Keratinocyte (primary cell): Measurements from ENCODE around the gene PAPPA2. TPM values are rescaled to one million over a fixed set of nuclear protein-coding genes. Genes with fewer than 3 reads are reported as not detected.

Experiments
- DNase-seq: peaks from one replicate; pipeline ENCODE4 v3.0.0-alpha.2; 2011; ENCODE audit warnings: low read depth, missing footprints, low spot score
- FAIRE-seq: peaks from 2 replicates; lab custom pipeline; 2011; peaks lifted over from hg19 to GRCh38; lab: Jason Lieb, UNC
- H2AFZ ChIP-seq: 2 replicates; pipeline ENCODE4 v1.6.0; 2012; ENCODE audit warnings: low read length, control low read depth, inconsistent platforms; ENCODE audit not compliant: control insufficient read depth
- H3K27ac ChIP-seq: 2 replicates; pipeline ENCODE4 v1.5.1; 2011; ENCODE audit warnings: low read length; ENCODE audit not compliant: control insufficient read depth, insufficient read depth
- H3K27me3 ChIP-seq: 3 replicates; pipeline ENCODE4 v1.6.0; 2011; ENCODE audit warnings: low read length; ENCODE audit not compliant: control insufficient read depth, insufficient read depth; ENCODE audit errors: extremely low read depth
- H3K36me3 ChIP-seq, 2 experiments: 2 replicates in 1 of 2; 3 replicates in 1 of 2; pipeline ENCODE4 v1.5.1; 2011; ENCODE audit warnings: low read length in 2 of 2, mild to moderate bottlenecking in 1 of 2; ENCODE audit not compliant: control insufficient read depth in 2 of 2, insufficient read depth in 2 of 2; ENCODE audit errors: extremely low read depth in 1 of 2
- H3K4me1 ChIP-seq: 3 replicates; pipeline ENCODE4 v1.5.1; 2011; ENCODE audit warnings: low read length; ENCODE audit not compliant: control insufficient read depth, insufficient read depth; ENCODE audit errors: extremely low read depth
- H3K4me2 ChIP-seq: 3 replicates; pipeline ENCODE4 v1.6.0; 2011; ENCODE audit warnings: low read depth, low read length; ENCODE audit not compliant: control insufficient read depth, insufficient read depth; ENCODE audit errors: extremely low read depth
- H3K4me3 ChIP-seq, 3 experiments: fragments of 200-600 bp in 1 of 3; sonication (generic) in 1 of 3; 2 replicates in 2 of 3; 3 replicates in 1 of 3; pipeline ENCODE4 v1.5.1; 2011 to 2016; ENCODE audit warnings: low read length in 3 of 3, mild to moderate bottlenecking in 3 of 3, control low read depth in 2 of 3, inconsistent platforms in 1 of 3, low read depth in 1 of 3, mixed read lengths in 1 of 3, mixed run types in 1 of 3, moderate library complexity in 1 of 3; ENCODE audit not compliant: control insufficient read depth in 2 of 3, insufficient read depth in 2 of 3; ENCODE audit errors: extremely low read depth in 1 of 3
- H3K79me2 ChIP-seq: 2 replicates; pipeline ENCODE4 v1.6.0; 2012; ENCODE audit warnings: low read length; ENCODE audit not compliant: control insufficient read depth, insufficient read depth
- H3K9ac ChIP-seq: 3 replicates; pipeline ENCODE4 v1.6.0; 2011; ENCODE audit warnings: low read length; ENCODE audit not compliant: control insufficient read depth, insufficient read depth; ENCODE audit errors: extremely low read depth
- H3K9me1 ChIP-seq: 3 replicates; pipeline ENCODE4 v1.6.0; 2011; ENCODE audit warnings: low read length; ENCODE audit not compliant: control insufficient read depth, insufficient read depth; ENCODE audit errors: extremely low read depth
- H3K9me3 ChIP-seq: 2 replicates; pipeline ENCODE4 v1.5.1; 2012; ENCODE audit warnings: low read depth, low read length; ENCODE audit not compliant: control insufficient read depth
- H4K20me1 ChIP-seq: 3 replicates; pipeline ENCODE4 v1.6.0; 2011; ENCODE audit warnings: low read length; ENCODE audit not compliant: control insufficient read depth, insufficient read depth; ENCODE audit errors: extremely low read depth
- EZH2 ChIP-seq: IDR thresholded peaks from one replicate; pipeline ENCODE4 v1.6.1; 2012; ENCODE audit warnings: inconsistent platforms, mild to moderate bottlenecking, low read length, moderate library complexity
- dilution Hi-C: fragments of 300-500 bp; cut with MboI; formaldehyde crosslinking; loops from one replicate; pipeline ENCODE4 v1.7.0; 2020; ENCODE audit warnings: low sequenced_read_pairs; ENCODE audit not compliant: extremely low pct_ligation_motif_present
- polyA plus RNA-seq, 5 experiments: library from polyadenylated mRNA; depleted of rRNA in 3 of 5; stranded (reverse) in 3 of 5; stranded (forward) in 1 of 5; unstranded in 1 of 5; fragments of >200 nt; gene quantifications; 1 replicate in 1 of 5; 2 replicates in 3 of 5; 3 replicates in 1 of 5; pipeline versions ENCODE4 v1.2.1 to v1.2.3, GENCODE V29; 2011 to 2012; ENCODE audit warnings: missing spikeins in 2 of 5, low read depth in 1 of 5, low replicate concordance in 1 of 5
- TF ChIP-seq, protein P1 (sequence below), 3 experiments: IDR thresholded peaks in 1 of 3; conservative IDR thresholded peaks in 1 of 3; optimal IDR thresholded peaks in 1 of 3; 2 replicates in 2 of 3; 3 replicates in 1 of 3; pipeline versions ENCODE3 to v1.5.1; 2011; ENCODE audit warnings: low read length in 3 of 3, mild to moderate bottlenecking in 3 of 3, moderate library complexity in 2 of 3, control low read depth in 1 of 3, inconsistent platforms in 1 of 3; ENCODE audit not compliant: insufficient read depth in 2 of 3; ENCODE audit errors: extremely low read depth in 1 of 3

Gene PAPPA2
- polyA plus RNA-seq, 1 donor (not counting 4 experiments of a cell fraction or from before 2014, with no cell fraction given): 0.07 TPM

DNA sequence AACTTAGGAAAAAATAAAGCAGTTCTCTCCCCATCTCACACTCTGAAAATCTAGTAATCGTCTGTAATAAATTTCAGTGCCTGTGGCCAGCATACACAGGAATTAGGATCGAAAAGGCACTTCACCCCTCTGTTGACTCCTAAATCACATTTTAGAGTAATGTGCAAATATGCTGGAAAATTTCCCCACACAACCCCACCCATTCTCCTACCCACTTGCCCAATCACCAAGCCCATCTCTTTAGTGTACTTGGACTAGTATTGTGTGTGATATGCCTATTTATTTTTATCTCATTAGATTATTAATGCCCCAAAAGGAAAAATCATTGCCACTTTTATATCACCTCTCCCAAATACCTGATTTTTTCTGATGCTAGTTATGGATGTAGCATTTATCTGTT lies 378.3 kb downstream of the PAPPA2 start:
- peaks cover 9% of the 10 kb centered on the region for H3K27me3 ChIP-seq
- no peak overlapping the region for H2AFZ ChIP-seq
- FAIRE-seq (no peak), DNase-seq (no peak)
- H3K9me1 ChIP-seq: no peaks in the 10 kb centered on the region
- no peaks in the 10 kb centered on the region for H3K36me3 ChIP-seq
- TF ChIP-seq, protein P1, sequence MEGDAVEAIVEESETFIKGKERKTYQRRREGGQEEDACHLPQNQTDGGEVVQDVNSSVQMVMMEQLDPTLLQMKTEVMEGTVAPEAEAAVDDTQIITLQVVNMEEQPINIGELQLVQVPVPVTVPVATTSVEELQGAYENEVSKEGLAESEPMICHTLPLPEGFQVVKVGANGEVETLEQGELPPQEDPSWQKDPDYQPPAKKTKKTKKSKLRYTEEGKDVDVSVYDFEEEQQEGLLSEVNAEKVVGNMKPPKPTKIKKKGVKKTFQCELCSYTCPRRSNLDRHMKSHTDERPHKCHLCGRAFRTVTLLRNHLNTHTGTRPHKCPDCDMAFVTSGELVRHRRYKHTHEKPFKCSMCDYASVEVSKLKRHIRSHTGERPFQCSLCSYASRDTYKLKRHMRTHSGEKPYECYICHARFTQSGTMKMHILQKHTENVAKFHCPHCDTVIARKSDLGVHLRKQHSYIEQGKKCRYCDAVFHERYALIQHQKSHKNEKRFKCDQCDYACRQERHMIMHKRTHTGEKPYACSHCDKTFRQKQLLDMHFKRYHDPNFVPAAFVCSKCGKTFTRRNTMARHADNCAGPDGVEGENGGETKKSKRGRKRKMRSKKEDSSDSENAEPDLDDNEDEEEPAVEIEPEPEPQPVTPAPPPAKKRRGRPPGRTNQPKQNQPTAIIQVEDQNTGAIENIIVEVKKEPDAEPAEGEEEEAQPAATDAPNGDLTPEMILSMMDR (optimal IDR thresholded peaks at IDR 0.05 in 1 of 3, IDR thresholded peaks at IDR 0.05 in 1 of 3, conservative IDR thresholded peaks at IDR 0.05 in 1 of 3; ENCODE audit: extremely low read depth in 1 of 3, insufficient read depth in 2 of 3, low read length in 3 of 3): no peak
- no peak for TF ChIP-seq EZH2
- no peak overlapping the region for H3K4me2 ChIP-seq
- dilution Hi-C loops: no loop called here
- no peak overlapping the region for H3K4me3 ChIP-seq
- H3K9me3 ChIP-seq: no peaks in the 10 kb centered on the region
- H3K9ac ChIP-seq: no peak overlapping the region
- no peaks in the 10 kb centered on the region for H3K4me1 ChIP-seq
- no peak overlapping the region for H3K27ac ChIP-seq
- no peaks in the 10 kb centered on the region for H4K20me1 ChIP-seq
- no peaks in the 10 kb centered on the region for H3K79me2 ChIP-seq

DNA sequence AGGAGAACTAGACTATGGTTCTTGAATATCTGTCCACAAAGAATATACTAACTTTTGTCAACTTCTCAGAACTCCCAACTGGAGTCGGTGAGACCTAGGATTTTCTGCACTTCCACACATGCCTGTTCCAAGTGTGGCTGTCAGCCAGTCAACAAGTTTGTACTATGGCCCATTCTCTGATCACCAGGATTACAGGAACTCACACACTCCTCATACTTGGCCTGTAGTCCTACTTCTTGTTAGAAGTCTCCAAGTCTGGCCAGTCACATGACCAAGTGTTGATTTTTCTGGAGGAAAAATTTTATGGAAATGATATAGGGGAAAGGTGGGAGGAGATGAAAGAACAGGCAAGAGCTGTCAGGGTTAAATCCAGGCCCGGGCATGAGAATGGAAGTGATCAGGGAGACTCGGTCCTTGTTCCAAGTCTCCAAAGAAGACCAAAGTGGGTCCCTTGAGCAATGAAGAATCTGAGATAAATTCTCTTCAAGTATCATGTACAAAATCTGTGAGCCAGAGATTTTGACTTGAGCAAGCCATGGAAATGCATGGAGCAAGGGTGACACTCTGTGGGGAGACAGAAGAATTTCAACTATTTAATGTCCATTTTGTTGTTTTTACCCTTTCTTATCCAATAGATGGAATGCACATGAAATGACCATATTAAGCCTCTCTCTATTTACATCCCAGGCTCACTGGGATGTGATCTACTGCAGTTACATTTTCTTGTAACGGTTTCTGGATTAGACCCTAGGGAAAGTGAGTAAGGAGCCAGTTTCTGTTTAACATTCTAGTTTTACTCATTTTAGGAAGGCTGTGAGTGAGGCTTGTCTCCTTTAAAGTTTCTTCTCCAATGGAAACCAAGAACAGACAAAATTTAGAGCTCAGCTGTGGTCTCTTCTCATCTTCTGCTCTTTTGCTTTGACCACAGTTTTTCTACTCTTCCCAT lies 380.6 kb downstream of the PAPPA2 start:
- H3K4me3 ChIP-seq: no peak overlapping the region
- FAIRE-seq (no peak), DNase-seq (no peak)
- H3K36me3 ChIP-seq: no peaks in the 10 kb centered on the region
- no peaks in the 10 kb centered on the region for H4K20me1 ChIP-seq
- H3K27me3 ChIP-seq: peaks cover 9% of the 10 kb centered on the region
- H3K27ac ChIP-seq: no peak overlapping the region
- no peak overlapping the region for H3K9ac ChIP-seq
- TF ChIP-seq, protein P1 (optimal IDR thresholded peaks at IDR 0.05 in 1 of 3, IDR thresholded peaks at IDR 0.05 in 1 of 3, conservative IDR thresholded peaks at IDR 0.05 in 1 of 3; ENCODE audit: extremely low read depth in 1 of 3, insufficient read depth in 2 of 3, low read length in 3 of 3): peak; percentile 31 to 50 (median 43)
- TF ChIP-seq EZH2: no peak
- no peaks in the 10 kb centered on the region for H3K79me2 ChIP-seq
- dilution Hi-C loops: no loop called here
- no peaks in the 10 kb centered on the region for H3K9me1 ChIP-seq
- no peaks in the 10 kb centered on the region for H3K4me1 ChIP-seq
- H3K9me3 ChIP-seq: no peaks in the 10 kb centered on the region
- H2AFZ ChIP-seq: no peak overlapping the region
- no peak overlapping the region for H3K4me2 ChIP-seq
